Activated T-helper 1 cell treated with anti-CD3 and anti-CD28 coated beads, Interleukin-12 subunit alpha, Interleukin-12 subunit beta, Interleukin-2, Interleukin-4 antibody, amounts not matched to agents 30 ng/mL and 10 ng/mL and 1 ng/mL, durations not matched to agents 14 hours and 24 hours and 36 hours (primary cell): Measurements from ENCODE around the gene GALNS. TPM values are rescaled to one million over a fixed set of nuclear protein-coding genes. Genes with fewer than 3 reads are reported as not detected.
"Not testable (repeated sequence)": the region's sequence is repeated elsewhere in the genome, so short reads cannot be mapped to it uniquely, and the experiment has no call there.

Experiments used
- DNase-seq: peaks from one replicate; pipeline ENCODE4 v3.0.0; 2021; ENCODE audit warnings: low spot score
- H3K27ac Mint-ChIP-seq: one replicate; pipeline ENCODE4 v1.8.0; 2021; ENCODE audit warnings: mild to moderate bottlenecking, mixed read lengths
- H3K27me3 Mint-ChIP-seq: one replicate; pipeline ENCODE4 v1.8.0; 2022; ENCODE audit warnings: mild to moderate bottlenecking, moderate library complexity, mixed read lengths; ENCODE audit not compliant: insufficient read depth
- H3K36me3 Mint-ChIP-seq: one replicate; pipeline ENCODE4 v1.8.0; 2021; ENCODE audit warnings: low read depth, mixed read lengths
- H3K4me1 Mint-ChIP-seq: one replicate; pipeline ENCODE4 v1.8.0; 2021; ENCODE audit warnings: low read depth, mixed read lengths
- H3K4me3 Mint-ChIP-seq: one replicate; pipeline ENCODE4 v1.8.0; 2021; ENCODE audit warnings: mild to moderate bottlenecking, moderate library complexity, mixed read lengths
- H3K9me3 Mint-ChIP-seq: one replicate; pipeline ENCODE4 v1.8.0; 2021; ENCODE audit warnings: mixed read lengths
- intact Hi-C: fragments of 100-400 bp; cut with micrococcal nuclease; formaldehyde crosslinking; loops from one replicate; pipeline ENCODE4 v1.15.1; 2024
- total RNA-seq: library from RNA; stranded (reverse); gene quantifications from 2 replicates; pipeline ENCODE4 v1.2.3, GENCODE V29; 2022

GALNS gene
- total RNA-seq, 1 donor from 2014 or later, result 21.9 TPM

DNA sequence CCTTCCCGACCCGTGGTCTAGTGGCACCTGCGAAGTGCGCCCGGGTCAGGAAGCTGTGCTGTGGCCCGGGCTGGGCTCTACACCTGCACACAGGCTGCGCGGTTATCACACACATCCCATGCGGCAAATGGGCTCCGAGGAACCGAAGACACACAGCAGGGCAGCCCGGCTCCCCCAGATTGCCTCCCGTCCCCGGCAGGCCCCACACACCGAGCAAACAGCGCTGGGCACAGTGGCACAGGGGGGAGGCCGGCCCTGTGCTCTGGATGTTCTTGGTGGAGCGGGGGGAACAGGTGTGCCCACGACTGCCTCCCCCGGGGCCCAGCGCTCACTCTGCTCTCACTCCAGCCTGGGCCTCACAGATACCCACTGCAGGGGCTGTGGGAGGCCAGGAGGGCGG lies 38.6 kb upstream of the GALNS start:
- H3K27ac Mint-ChIP-seq, result no peak overlapping the region
- H3K36me3 Mint-ChIP-seq, result no peaks in the 10 kb centered on the region
- intact Hi-C loops, result no loop called here
- no peak overlapping the region for H3K4me3 Mint-ChIP-seq
- H3K4me1 Mint-ChIP-seq, result no peaks in the 10 kb centered on the region
- DNase-seq, result no peak
- peaks cover 2% of the 10 kb centered on the region for H3K27me3 Mint-ChIP-seq
- H3K9me3 Mint-ChIP-seq, result no peaks in the 10 kb centered on the region

DNA sequence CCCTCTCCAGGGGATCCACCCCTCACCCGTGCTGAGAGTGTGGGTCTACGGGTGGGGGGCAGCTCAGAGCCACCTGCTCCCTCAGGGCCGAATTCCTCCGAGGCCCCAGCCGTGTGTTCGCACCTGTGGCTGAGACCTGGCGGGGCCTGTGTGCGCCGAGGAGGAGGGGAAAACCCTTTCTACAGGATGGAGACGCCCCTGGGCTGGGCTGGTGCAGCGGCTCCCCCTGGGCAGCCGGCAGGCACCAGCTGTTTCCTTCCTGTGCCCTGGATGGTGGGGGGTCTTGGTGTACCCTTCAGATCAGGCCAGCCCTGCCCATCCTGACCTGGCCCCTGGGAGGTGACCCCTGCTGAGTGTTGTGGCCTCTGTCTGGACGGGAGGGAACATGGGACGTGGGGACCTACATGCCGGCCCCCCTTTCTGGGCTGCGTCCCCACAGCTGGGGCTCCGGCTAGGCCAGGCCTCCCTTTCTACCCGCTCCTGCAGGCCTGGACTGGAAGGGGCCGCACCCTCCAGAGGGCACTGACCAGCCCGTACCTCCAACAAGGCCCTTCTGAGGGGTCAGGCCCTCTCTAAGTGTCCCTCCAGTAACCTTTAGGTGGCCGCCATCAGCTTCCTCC lies 38.0 kb upstream of the GALNS start:
- no peaks in the 10 kb centered on the region for H3K4me1 Mint-ChIP-seq
- H3K9me3 Mint-ChIP-seq, result no peaks in the 10 kb centered on the region
- DNase-seq, result no peak
- H3K36me3 Mint-ChIP-seq, result no peaks in the 10 kb centered on the region
- peaks cover 2% of the 10 kb centered on the region for H3K27me3 Mint-ChIP-seq
- H3K4me3 Mint-ChIP-seq, result no peak overlapping the region
- H3K27ac Mint-ChIP-seq, result no peak overlapping the region
- intact Hi-C loops, result no loop called here

DNA sequence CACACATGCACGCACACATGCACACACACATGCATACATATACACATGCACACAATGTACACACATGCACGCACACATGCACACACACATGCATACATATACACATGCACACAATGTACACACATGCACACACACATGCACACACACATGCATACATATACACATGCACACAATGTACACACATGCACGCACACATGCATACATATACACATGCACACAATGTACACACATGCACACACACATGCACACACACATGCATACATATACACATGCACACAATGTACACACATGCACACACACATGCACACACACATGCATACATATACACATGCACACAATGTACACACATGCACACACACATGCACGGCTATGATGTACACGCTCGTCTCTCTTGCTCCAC lies 37.5 kb upstream of the GALNS start:
- H3K4me1 Mint-ChIP-seq, DNase-seq, H3K9me3 Mint-ChIP-seq, H3K27ac Mint-ChIP-seq, H3K36me3 Mint-ChIP-seq, intact Hi-C loops, H3K4me3 Mint-ChIP-seq, H3K27me3 Mint-ChIP-seq: not testable (repeated sequence)

DNA sequence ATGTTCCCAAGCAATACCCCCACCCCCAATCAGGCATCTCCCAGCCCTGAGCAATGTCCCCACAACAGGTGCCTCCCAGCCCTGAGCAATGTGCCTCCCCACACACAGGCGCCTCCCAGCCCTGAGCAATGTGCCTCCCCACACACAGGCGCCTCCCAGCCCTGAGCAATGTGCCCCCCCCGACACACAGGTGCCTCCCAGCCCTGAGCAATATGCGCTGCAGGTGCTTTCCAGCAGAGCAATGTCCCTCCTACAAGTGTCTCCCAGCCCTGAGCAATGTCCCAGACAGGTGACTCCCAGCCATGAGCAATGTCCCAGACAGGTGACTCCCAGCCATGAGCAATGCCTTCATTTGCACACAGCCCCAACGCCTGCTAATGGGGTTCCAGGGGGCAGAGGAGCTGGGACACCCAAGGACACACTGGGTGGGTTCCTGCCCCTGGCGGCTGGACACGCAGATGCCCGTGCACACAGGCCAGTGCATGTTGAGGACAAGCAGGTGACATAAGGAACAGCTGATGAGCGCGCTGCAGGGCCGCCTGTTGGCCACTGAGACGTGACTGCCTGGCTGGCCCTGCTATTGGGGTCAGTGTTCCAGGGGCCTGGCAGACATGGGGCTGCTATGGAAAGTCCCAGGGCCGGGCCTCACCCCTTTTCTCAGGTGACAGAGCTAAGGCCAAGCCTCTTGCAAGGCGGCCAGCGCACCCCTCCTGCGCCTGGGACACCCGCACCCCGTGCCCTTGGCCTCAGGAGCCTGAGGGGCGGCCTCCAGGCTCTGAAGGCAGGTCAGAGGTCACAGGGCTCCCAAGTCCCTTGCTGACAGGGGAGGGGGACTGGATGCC lies 36.6 kb upstream of the GALNS start:
- intact Hi-C loops, result no loop called here
- peaks cover 2% of the 10 kb centered on the region for H3K27me3 Mint-ChIP-seq
- no peaks in the 10 kb centered on the region for H3K9me3 Mint-ChIP-seq

DNA sequence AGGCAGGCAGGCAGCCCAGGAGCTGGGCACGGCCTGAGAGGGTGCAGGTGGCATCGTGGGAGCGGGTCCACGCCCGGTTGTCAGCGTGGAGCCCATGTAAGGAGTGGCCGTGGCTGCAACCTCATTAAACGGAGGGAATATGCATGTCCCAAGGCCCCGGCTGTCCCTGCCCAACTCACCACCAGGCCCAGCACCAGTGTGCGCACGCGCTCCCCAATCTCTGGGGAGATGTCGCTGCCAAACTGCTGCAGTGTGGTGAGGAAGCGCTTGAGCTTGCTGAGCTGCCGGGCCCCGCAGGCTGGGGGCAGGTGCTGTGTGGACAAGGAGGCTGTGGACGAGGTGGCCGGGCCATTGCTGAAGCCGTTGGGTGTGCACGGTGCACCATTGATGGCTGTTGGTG lies 35.3 kb upstream of the GALNS start:
- intact Hi-C loops, result no loop called here
- Mint-ChIP-seq H3K36me3 (no peaks in the 10 kb centered on the region), H3K4me1 (no peaks in the 10 kb centered on the region), H3K9me3 (no peaks in the 10 kb centered on the region), H3K27ac (no peak overlapping the region), H3K27me3 (peaks cover 2% of the 10 kb centered on the region), H3K4me3 (no peak overlapping the region)
- DNase-seq, result no peak

More for the DNA sequence above, 36.6 kb upstream of the GALNS start:
- H3K36me3 Mint-ChIP-seq, result no peaks in the 10 kb centered on the region
- no peaks in the 10 kb centered on the region for H3K4me1 Mint-ChIP-seq
- no peak overlapping the region for H3K27ac Mint-ChIP-seq
- H3K4me3 Mint-ChIP-seq, result no peak overlapping the region
- DNase-seq, result no peak

DNA sequence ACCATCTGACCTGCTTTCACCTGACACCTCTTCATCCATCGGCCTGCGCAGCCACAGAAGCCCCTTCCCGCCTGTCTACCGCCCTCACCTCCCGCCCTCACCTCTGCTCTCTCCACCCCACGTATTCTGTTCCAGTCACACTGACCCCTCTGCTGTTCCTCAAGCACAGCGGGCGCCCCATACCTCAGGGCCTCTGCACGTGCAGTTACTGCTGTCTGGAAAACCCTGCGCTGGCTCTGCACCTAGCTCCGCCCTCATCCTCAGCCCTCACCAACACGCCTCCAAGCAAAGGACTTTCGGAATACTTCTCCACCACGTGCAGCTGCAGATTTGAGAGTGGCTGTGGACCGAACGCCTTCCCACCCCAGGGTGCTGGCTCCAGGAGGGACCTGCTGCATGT lies 34.3 kb upstream of the GALNS start:
- no peak overlapping the region for H3K4me3 Mint-ChIP-seq
- peaks cover 2% of the 10 kb centered on the region for H3K27me3 Mint-ChIP-seq
- no peak for DNase-seq
- H3K9me3 Mint-ChIP-seq, result no peaks in the 10 kb centered on the region
- H3K27ac Mint-ChIP-seq, result no peak overlapping the region
- H3K36me3 Mint-ChIP-seq, result no peaks in the 10 kb centered on the region
- intact Hi-C loops, result no loop called here
- no peaks in the 10 kb centered on the region for H3K4me1 Mint-ChIP-seq

DNA sequence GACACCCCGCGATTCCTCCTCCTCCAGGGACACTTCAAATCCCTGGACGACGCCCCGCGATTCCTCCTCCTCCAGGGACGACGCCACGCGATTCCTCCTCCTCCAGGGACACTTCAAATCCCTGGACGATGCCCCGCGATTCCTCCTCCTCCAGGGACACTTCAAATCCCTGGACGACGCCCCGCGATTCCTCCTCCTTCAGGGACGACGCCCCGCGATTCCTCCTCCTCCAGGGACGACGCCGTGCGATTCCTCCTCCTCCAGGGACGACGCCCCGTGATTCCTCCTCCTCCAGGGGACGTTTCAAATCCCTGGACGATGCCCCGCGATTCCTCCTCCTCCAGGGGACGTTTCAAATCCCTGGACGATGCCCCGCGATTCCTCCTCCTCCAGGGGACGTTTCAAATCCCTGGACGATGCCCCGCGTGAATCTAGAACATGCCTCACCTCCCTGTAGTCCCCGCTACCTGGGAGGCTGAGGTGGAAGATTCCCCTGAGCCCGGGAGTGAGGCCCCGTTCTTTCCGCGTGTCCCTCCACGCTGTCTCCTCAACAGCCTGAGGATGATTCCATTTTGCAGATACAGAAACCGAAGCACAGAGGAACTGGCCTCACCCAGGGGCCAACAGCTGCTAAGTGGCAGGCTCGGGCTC lies 33.1 kb upstream of the GALNS start:
- H3K27me3 Mint-ChIP-seq, H3K4me1 Mint-ChIP-seq, H3K36me3 Mint-ChIP-seq, H3K4me3 Mint-ChIP-seq, intact Hi-C loops, DNase-seq, H3K9me3 Mint-ChIP-seq, H3K27ac Mint-ChIP-seq: not testable (repeated sequence)

DNA sequence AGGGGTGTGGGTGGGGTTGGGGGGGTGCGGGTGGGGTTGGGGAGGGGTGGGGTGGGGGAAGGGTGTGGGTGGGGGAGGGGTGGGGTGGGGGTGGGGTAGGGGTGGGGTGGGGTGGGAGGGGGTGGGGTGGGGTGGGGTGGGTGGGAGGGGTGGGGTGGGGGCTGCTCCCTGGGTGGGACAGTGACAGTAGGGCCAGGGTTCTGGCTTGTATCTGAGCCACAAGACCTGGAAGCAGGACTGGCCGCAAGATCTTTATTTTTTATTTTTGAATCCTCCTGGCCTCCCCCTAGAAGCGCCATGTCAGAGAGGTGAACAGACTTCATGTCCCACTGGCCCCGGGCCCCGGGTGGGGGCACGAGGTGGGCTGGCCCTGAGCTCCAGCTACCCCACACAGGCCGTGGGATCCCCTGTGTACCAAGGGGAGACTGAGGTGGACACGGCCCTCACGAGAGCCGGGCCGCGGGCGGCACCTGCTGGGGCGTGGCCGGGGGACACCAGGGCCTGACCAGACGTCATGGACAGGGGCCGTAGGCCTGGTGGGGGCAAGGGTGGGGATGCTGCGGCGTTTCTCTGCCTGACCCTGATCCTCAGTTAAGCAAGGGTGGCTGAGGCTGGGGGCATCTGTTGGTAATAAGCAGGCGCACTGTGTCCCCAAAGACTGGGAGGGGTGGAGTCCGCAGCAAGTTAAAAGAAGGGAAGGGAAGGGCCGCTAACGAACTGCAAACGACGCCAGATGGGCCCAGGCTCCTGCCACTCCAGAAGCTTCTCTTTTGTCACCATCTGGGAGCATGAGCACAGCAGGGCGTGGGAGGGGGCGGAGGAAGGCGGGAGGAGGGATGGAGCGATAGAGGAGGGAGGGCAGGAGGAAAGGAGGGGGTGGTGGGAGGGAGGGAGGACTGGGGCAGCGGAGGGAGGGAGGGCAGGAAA lies 32.0 kb upstream of the GALNS start:
- no peak overlapping the region for H3K4me3 Mint-ChIP-seq
- H3K9me3 Mint-ChIP-seq, result no peaks in the 10 kb centered on the region
- no peaks in the 10 kb centered on the region for H3K4me1 Mint-ChIP-seq
- H3K36me3 Mint-ChIP-seq, result no peaks in the 10 kb centered on the region
- intact Hi-C loops, result no loop called here
- H3K27ac Mint-ChIP-seq, result no peak overlapping the region
- DNase-seq, result no peak
- H3K27me3 Mint-ChIP-seq, result peaks cover 2% of the 10 kb centered on the region

DNA sequence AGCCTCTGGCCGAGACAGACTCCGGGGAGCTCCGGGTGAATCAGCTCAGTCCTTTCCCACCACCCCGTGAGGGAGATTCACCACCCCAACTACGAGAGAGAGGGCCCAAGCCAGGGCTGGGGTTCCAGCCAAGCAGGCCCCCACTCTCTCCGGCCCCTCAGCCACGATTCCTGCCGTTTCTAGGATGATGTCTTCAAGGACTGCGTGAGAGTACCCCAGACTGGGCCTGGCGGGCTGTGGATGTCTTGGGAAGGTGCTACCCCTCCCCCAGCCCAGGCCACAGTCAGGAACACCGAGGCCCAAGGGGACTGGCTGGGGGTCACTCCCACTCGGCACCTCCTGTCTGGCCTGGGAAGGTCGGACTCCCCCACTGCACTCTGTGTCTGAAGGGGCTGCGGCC lies 31.3 kb upstream of the GALNS start:
- no peak for DNase-seq
- H3K36me3 Mint-ChIP-seq, result no peaks in the 10 kb centered on the region
- H3K4me3 Mint-ChIP-seq, result no peak overlapping the region
- H3K27me3 Mint-ChIP-seq, result peaks cover 2% of the 10 kb centered on the region
- no peaks in the 10 kb centered on the region for H3K4me1 Mint-ChIP-seq
- no peaks in the 10 kb centered on the region for H3K9me3 Mint-ChIP-seq
- H3K27ac Mint-ChIP-seq, result no peak overlapping the region
- intact Hi-C loops, result no loop called here

DNA sequence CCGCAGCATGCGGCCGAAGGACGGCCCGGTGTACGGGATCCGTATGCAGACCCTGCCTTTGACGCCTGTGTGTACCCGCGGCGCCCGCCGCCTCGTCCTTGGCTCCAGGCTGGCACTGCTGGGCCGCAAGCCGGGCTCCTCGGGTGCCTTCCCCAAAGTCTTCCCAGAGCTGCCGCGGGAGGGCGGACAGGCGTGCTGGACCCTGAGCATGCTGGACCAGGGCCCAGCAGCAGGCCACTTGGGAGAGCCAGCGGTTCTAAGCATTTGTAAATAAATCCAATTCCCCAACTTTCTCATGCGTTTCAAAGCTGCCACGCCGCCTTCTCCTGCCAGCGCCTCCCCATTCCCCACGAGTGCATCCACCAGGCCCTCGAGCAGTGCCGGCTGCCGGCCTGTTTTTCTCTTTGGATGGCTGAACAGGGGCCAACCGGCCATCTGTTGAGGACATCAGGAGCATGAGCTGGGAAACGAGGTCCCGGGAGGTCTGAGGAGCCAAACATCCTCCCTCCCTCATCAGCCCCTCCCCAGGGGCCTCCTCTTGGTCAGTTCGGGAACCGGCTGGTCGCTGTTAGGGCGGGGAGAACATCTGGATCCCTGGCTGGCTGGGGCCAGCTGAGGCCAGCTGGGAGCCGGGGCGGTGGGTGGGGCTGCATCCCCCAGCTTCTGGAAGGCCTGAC lies 30.2 kb upstream of the GALNS start:
- H3K4me1 Mint-ChIP-seq, result peaks cover 6% of the 10 kb centered on the region
- no peaks in the 10 kb centered on the region for H3K9me3 Mint-ChIP-seq
- H3K36me3 Mint-ChIP-seq, result no peaks in the 10 kb centered on the region
- H3K27ac Mint-ChIP-seq, result no peak overlapping the region
- H3K27me3 Mint-ChIP-seq, result peaks cover 2% of the 10 kb centered on the region
- no peak for DNase-seq
- H3K4me3 Mint-ChIP-seq, result no peak overlapping the region
- intact Hi-C loops, result no loop called here

DNA sequence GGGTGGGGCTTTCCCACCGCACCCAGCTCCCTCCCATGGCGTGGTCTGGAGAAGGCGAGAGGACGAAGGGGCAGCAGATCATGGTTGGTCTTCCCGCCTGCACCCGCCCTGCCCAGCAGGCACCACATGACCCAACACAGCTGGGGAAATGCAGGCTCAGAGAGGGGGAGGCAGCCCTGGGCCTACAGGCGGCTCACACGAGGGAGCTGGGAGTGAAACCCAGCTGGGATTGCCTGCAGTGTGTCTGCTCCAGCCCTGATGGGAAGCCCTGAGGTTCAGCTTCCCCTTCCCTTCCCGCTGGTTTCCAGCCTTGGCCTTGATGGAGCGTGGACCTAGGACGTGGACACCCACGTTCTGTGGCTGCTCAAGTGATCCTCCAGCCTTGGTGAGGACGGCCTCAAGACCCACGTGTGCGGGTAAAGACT lies 29.7 kb upstream of the GALNS start:
- Mint-ChIP-seq H3K36me3 (no peaks in the 10 kb centered on the region), H3K9me3 (no peaks in the 10 kb centered on the region), H3K4me3 (no peak overlapping the region), H3K27ac (no peak overlapping the region), H3K27me3 (peaks cover 2% of the 10 kb centered on the region), H3K4me1 (peaks cover 6% of the 10 kb centered on the region)
- DNase-seq, result no peak
- intact Hi-C loops, result no loop called here

DNA sequence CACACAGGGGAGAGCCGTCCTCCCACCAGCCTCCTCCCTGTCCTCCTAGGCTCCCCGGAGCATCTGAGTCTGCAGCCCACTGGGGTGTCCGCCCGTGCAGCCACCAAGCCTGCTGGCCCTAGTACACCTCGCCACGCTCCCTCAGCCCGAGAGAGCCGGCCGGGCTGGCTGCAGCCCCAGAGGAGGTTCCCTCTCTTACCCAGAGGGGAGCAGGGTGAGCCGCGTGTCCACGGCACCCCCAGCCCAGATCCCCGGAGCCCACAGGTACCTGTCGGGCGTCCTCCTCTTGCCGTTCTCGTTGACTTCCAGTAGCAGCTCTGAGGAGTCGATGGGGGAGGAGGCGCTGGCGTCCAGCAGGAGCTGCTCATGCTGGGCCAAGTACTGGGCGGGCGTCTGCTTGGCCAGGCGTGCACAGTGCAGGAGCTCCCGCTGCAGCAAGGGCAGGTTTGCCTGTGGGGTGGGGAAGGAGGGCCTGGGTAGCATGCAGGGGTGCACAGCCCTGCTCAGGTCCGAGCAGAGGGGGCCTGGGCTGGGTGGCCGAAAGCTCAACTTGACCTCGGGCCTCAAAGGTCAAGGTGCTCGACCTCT lies 29.0 kb upstream of the GALNS start:
- H3K36me3 Mint-ChIP-seq, result no peaks in the 10 kb centered on the region
- intact Hi-C loops, result no loop called here
- peaks cover 2% of the 10 kb centered on the region for H3K27me3 Mint-ChIP-seq
- H3K4me1 Mint-ChIP-seq, result peaks cover 6% of the 10 kb centered on the region
- H3K4me3 Mint-ChIP-seq, result no peak overlapping the region
- H3K27ac Mint-ChIP-seq, result no peak overlapping the region
- DNase-seq, result no peak
- no peaks in the 10 kb centered on the region for H3K9me3 Mint-ChIP-seq
